DOHH2 (cell line): Measurements from ENCODE around the gene ALDH3B1.

Experiments
- EZH2phosphoT487 ChIP-seq: fragments of 200-600 bp; sonication (generic); IDR thresholded peaks from 2 replicates; pipeline ENCODE4 v1.6.1; 2017; ENCODE audit warnings: borderline replicate concordance, mild to moderate bottlenecking, antibody characterized with exemption, low read length, moderate library complexity, mixed read lengths
- TF ChIP-seq, protein P1 (sequence below): fragments of 200-600 bp; sonication (generic); IDR thresholded peaks from one replicate; pipeline ENCODE4 v1.5.1; 2014; ENCODE audit warnings: antibody characterized with exemption, mild to moderate bottlenecking, low read depth, low read length; ENCODE audit not compliant: poor library complexity, severe bottlenecking

DNA sequence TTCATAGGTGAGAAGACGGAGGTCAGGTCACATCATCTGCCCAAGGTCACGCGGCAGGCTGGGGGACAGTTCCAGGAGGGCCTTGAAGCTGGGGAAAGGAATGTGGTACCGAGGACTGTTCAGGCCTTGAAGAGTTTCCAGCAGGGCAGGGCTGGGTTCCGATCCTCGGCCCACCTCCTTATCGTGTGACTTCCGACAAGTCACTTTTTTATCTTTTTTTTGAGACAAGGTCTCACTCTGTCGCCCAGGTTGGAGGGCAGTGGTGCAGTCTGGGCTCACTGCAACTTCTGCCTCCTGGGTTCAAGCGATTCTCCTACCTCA, 21.0 kb downstream of the ALDH3B1 start:
- TF ChIP-seq, protein P1, sequence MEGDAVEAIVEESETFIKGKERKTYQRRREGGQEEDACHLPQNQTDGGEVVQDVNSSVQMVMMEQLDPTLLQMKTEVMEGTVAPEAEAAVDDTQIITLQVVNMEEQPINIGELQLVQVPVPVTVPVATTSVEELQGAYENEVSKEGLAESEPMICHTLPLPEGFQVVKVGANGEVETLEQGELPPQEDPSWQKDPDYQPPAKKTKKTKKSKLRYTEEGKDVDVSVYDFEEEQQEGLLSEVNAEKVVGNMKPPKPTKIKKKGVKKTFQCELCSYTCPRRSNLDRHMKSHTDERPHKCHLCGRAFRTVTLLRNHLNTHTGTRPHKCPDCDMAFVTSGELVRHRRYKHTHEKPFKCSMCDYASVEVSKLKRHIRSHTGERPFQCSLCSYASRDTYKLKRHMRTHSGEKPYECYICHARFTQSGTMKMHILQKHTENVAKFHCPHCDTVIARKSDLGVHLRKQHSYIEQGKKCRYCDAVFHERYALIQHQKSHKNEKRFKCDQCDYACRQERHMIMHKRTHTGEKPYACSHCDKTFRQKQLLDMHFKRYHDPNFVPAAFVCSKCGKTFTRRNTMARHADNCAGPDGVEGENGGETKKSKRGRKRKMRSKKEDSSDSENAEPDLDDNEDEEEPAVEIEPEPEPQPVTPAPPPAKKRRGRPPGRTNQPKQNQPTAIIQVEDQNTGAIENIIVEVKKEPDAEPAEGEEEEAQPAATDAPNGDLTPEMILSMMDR, result no peak
- no peak for TF ChIP-seq EZH2phosphoT487
